Loucy (cell line): ENCODE measurements around the gene ROR1.

Experiments used
- H2AFZ ChIP-seq: fragments of 200-600 bp; sonication (generic); 2 replicates; pipeline ENCODE4 v1.6.0; 2016; ENCODE audit warnings: antibody characterized with exemption, mild to moderate bottlenecking, low read length, moderate library complexity
- H3F3A ChIP-seq: fragments of 200-600 bp; 2 replicates; pipeline ENCODE4 v1.6.0; 2016; ENCODE audit warnings: antibody characterized with exemption, low read depth, mild to moderate bottlenecking
- H3K27me3 ChIP-seq: fragments of 200-600 bp; sonication (generic); 2 replicates; pipeline ENCODE4 v1.6.1; 2014; ENCODE audit warnings: low read length, mild to moderate bottlenecking; ENCODE audit not compliant: insufficient read depth, poor library complexity, severe bottlenecking
- H3K36me3 ChIP-seq: fragments of 200-600 bp; sonication (generic); 2 replicates; pipeline ENCODE4 v1.6.1; 2016; ENCODE audit warnings: low read length; ENCODE audit not compliant: insufficient read depth
- H3K4me1 ChIP-seq: fragments of 200-600 bp; sonication (generic); 2 replicates; pipeline ENCODE4 v1.5.1; 2014; ENCODE audit warnings: low read length, mild to moderate bottlenecking; ENCODE audit not compliant: insufficient read depth, poor library complexity, severe bottlenecking
- H3K4me2 ChIP-seq: fragments of 200-600 bp; sonication (generic); 2 replicates; pipeline ENCODE4 v1.6.0; 2014; ENCODE audit warnings: antibody characterized with exemption, low read length, low read depth, mild to moderate bottlenecking; ENCODE audit not compliant: poor library complexity, severe bottlenecking
- H3K4me3 ChIP-seq: fragments of 200-600 bp; sonication (generic); 2 replicates; pipeline ENCODE4 v1.5.1; 2014; ENCODE audit warnings: low read length, mild to moderate bottlenecking, mixed read lengths; ENCODE audit not compliant: poor library complexity, severe bottlenecking
- H3K79me2 ChIP-seq: fragments of 200-600 bp; sonication (generic); 2 replicates; pipeline ENCODE4 v1.6.1; 2014; ENCODE audit warnings: low read length; ENCODE audit not compliant: insufficient read depth
- H3K9ac ChIP-seq: fragments of 200-600 bp; sonication (generic); 2 replicates; pipeline ENCODE4 v1.6.0; 2014; ENCODE audit warnings: mild to moderate bottlenecking, low read depth, low read length, moderate library complexity; ENCODE audit not compliant: poor library complexity, severe bottlenecking
- H3K9me2 ChIP-seq: fragments of 200-600 bp; sonication (generic); replicated peaks from 2 replicates; pipeline ENCODE4 v1.6.1; 2016; ENCODE audit warnings: low read depth, low read length, mixed read lengths
- H3K9me3 ChIP-seq: fragments of 200-600 bp; sonication (generic); 2 replicates; pipeline ENCODE4 v1.6.1; 2014; ENCODE audit warnings: mild to moderate bottlenecking, antibody characterized with exemption, low read length, low read depth; ENCODE audit not compliant: insufficient read depth
- H4K20me1 ChIP-seq: fragments of 200-600 bp; sonication (generic); 2 replicates; pipeline ENCODE4 v1.6.0; 2014; ENCODE audit warnings: antibody characterized with exemption, low read length, mild to moderate bottlenecking; ENCODE audit not compliant: insufficient read depth, poor library complexity, severe bottlenecking
- EZH2phosphoT487 ChIP-seq: fragments of 200-600 bp; IDR thresholded peaks from 2 replicates; pipeline ENCODE4 v1.6.1; 2018; ENCODE audit warnings: antibody characterized with exemption, mild to moderate bottlenecking, moderate library complexity, borderline replicate concordance
- TF ChIP-seq, protein P1 (sequence below): fragments of 200-600 bp; sonication (generic); conservative IDR thresholded peaks from 2 replicates; pipeline ENCODE4 v1.5.1; 2014; ENCODE audit warnings: mild to moderate bottlenecking, antibody characterized with exemption, low read length

ROR1 gene

GRCh38 chr1:63793741-63794240 is 20.0 kb downstream of the ROR1 start:
- H3F3A ChIP-seq, result no peaks in the 10 kb centered on the region
- no peaks in the 10 kb centered on the region for H3K79me2 ChIP-seq
- H3K4me3 ChIP-seq, result no peak overlapping the region
- no peaks in the 10 kb centered on the region for H3K9me3 ChIP-seq
- H3K4me1 ChIP-seq, result no peaks in the 10 kb centered on the region
- H3K9ac ChIP-seq, result no peak overlapping the region
- no peak overlapping the region for H3K4me2 ChIP-seq
- TF ChIP-seq, protein P1, sequence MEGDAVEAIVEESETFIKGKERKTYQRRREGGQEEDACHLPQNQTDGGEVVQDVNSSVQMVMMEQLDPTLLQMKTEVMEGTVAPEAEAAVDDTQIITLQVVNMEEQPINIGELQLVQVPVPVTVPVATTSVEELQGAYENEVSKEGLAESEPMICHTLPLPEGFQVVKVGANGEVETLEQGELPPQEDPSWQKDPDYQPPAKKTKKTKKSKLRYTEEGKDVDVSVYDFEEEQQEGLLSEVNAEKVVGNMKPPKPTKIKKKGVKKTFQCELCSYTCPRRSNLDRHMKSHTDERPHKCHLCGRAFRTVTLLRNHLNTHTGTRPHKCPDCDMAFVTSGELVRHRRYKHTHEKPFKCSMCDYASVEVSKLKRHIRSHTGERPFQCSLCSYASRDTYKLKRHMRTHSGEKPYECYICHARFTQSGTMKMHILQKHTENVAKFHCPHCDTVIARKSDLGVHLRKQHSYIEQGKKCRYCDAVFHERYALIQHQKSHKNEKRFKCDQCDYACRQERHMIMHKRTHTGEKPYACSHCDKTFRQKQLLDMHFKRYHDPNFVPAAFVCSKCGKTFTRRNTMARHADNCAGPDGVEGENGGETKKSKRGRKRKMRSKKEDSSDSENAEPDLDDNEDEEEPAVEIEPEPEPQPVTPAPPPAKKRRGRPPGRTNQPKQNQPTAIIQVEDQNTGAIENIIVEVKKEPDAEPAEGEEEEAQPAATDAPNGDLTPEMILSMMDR, result no peak
- no peak for TF ChIP-seq EZH2phosphoT487
- no peaks in the 10 kb centered on the region for H3K9me2 ChIP-seq
- H4K20me1 ChIP-seq, result no peaks in the 10 kb centered on the region
- H3K36me3 ChIP-seq, result no peaks in the 10 kb centered on the region
- no peaks in the 10 kb centered on the region for H3K27me3 ChIP-seq
- no peak overlapping the region for H2AFZ ChIP-seq

DNA sequence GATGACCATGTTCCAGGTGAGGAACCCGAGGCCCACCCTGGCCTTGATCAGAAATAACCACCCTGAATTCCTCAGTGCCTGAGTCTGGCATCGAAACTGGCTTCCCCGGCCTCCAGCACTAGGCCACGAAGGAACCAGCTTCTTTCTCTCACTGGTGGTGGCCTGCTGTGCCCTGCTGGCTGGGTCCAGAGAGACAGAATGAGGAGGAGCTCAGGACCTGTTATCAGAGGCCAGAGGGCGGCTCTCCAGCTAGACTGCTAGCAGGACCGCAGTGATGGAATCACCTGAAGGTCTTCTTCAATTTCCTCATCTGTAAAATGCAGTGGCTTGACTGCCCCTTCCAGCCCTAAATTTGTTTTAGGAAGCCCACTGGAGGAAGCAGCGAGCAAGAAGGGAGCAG is 20.5 kb downstream of the ROR1 start:
- H2AFZ ChIP-seq, result no peak overlapping the region
- no peaks in the 10 kb centered on the region for H3K27me3 ChIP-seq
- no peaks in the 10 kb centered on the region for H3K4me1 ChIP-seq
- H3K9me2 ChIP-seq, result no peaks in the 10 kb centered on the region
- no peaks in the 10 kb centered on the region for H3K79me2 ChIP-seq
- no peaks in the 10 kb centered on the region for H3K36me3 ChIP-seq
- TF ChIP-seq, protein P1, result no peak
- no peak for TF ChIP-seq EZH2phosphoT487
- no peak overlapping the region for H3K4me3 ChIP-seq
- no peaks in the 10 kb centered on the region for H4K20me1 ChIP-seq
- H3K4me2 ChIP-seq, result no peak overlapping the region
- H3F3A ChIP-seq, result no peaks in the 10 kb centered on the region
- no peaks in the 10 kb centered on the region for H3K9me3 ChIP-seq
- no peak overlapping the region for H3K9ac ChIP-seq

GRCh38 chr1:63794939-63795378 is 21.1 kb downstream of the ROR1 start:
- no peaks in the 10 kb centered on the region for H3K79me2 ChIP-seq
- H3K4me2 ChIP-seq, result no peak overlapping the region
- H3K9me2 ChIP-seq, result no peaks in the 10 kb centered on the region
- no peak overlapping the region for H3K9ac ChIP-seq
- H3K27me3 ChIP-seq, result no peaks in the 10 kb centered on the region
- H3K4me3 ChIP-seq, result no peak overlapping the region
- TF ChIP-seq, protein P1, result no peak
- TF ChIP-seq EZH2phosphoT487, result no peak
- H4K20me1 ChIP-seq, result no peaks in the 10 kb centered on the region
- H3K36me3 ChIP-seq, result no peaks in the 10 kb centered on the region
- no peak overlapping the region for H2AFZ ChIP-seq
- no peaks in the 10 kb centered on the region for H3F3A ChIP-seq
- no peaks in the 10 kb centered on the region for H3K4me1 ChIP-seq
- H3K9me3 ChIP-seq, result no peaks in the 10 kb centered on the region
